Vagina (tissue), 2 donors: Measurements from ENCODE around the gene COX10.

Experiments
- POLR2A ChIP-seq, 2 donors: fragments of 450-650 bp; IDR thresholded peaks; one replicate each; pipeline ENCODE4 v1.6.1; 2017; ENCODE audit warnings: antibody characterized with exemption in 2 of 2, mild to moderate bottlenecking in 2 of 2, moderate library complexity in 2 of 2
- POLR2AphosphoS5 ChIP-seq, 2 donors: sonication (generic); formaldehyde crosslinking; IDR thresholded peaks; one replicate each; pipeline ENCODE4 v1.9.0; 2017; ENCODE audit warnings: antibody characterized with exemption in 2 of 2, mild to moderate bottlenecking in 2 of 2, low read depth in 1 of 2; ENCODE audit not compliant: insufficient read depth in 1 of 2
- TF ChIP-seq, protein P1 (sequence below), 3 experiments: fragments of 450-650 bp in 2 of 3; fragments of 200-600 bp in 1 of 3; sonication (generic) in 1 of 3; IDR thresholded peaks; one replicate each; pipeline ENCODE4 v1.5.1; 2017 to 2019; ENCODE audit warnings: antibody characterized with exemption in 3 of 3, mild to moderate bottlenecking in 2 of 3, moderate library complexity in 2 of 3

DNA sequence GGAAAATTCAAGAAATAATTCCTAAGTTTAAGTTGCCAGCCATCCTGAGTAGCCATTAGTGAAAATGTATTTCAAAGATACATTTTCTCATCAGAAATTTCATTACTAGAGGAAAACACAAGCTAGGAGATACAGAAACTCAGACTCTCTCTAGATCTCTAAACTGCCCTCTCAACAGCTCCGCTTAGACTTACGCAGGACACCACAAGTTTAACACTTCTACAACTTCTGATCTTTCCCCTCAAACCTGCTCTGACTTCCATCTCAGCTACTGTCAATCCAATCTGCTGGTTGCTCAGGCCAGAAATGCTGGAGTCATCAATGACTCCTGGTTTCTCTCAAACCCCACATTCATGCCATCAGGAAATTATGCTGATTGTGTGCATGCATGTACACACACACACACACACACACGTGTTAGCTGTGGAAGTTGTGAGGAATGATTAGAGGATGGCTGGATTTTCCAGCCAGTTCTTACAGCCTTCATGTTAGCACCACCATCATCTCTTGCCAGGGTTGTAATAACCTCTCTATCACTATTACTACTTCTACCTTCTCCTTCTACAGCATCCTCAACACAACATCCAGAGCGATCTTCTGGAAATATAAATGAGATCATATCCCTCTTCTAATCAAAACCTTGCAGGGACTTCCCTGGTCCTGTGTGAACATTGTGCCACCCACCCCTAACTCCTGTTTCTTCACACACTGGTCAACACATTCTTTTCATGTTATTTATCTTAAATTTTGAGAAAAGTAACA is 47.1 kb downstream of the COX10 start:
- no peak for TF ChIP-seq POLR2A (IDR thresholded peaks at IDR 0.05)
- no peak for TF ChIP-seq POLR2AphosphoS5 (IDR thresholded peaks at IDR 0.05; ENCODE audit: insufficient read depth in 1 of 2, low read depth in 1 of 2)
- TF ChIP-seq, protein P1, sequence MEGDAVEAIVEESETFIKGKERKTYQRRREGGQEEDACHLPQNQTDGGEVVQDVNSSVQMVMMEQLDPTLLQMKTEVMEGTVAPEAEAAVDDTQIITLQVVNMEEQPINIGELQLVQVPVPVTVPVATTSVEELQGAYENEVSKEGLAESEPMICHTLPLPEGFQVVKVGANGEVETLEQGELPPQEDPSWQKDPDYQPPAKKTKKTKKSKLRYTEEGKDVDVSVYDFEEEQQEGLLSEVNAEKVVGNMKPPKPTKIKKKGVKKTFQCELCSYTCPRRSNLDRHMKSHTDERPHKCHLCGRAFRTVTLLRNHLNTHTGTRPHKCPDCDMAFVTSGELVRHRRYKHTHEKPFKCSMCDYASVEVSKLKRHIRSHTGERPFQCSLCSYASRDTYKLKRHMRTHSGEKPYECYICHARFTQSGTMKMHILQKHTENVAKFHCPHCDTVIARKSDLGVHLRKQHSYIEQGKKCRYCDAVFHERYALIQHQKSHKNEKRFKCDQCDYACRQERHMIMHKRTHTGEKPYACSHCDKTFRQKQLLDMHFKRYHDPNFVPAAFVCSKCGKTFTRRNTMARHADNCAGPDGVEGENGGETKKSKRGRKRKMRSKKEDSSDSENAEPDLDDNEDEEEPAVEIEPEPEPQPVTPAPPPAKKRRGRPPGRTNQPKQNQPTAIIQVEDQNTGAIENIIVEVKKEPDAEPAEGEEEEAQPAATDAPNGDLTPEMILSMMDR (IDR thresholded peaks at IDR 0.05): no peak
